ENCODE results near the gene REL. TPM values are rescaled to one million over a fixed set of nuclear protein-coding genes. Genes with fewer than 3 reads are reported as not detected.

REL gene
- total and polyA plus RNA-seq, 9 of the 15 experiments (the other 6 are each of a cell fraction or from before 2014, with no cell fraction given) = 0.63 to 8.6 (median 6.3) TPM

DNA sequence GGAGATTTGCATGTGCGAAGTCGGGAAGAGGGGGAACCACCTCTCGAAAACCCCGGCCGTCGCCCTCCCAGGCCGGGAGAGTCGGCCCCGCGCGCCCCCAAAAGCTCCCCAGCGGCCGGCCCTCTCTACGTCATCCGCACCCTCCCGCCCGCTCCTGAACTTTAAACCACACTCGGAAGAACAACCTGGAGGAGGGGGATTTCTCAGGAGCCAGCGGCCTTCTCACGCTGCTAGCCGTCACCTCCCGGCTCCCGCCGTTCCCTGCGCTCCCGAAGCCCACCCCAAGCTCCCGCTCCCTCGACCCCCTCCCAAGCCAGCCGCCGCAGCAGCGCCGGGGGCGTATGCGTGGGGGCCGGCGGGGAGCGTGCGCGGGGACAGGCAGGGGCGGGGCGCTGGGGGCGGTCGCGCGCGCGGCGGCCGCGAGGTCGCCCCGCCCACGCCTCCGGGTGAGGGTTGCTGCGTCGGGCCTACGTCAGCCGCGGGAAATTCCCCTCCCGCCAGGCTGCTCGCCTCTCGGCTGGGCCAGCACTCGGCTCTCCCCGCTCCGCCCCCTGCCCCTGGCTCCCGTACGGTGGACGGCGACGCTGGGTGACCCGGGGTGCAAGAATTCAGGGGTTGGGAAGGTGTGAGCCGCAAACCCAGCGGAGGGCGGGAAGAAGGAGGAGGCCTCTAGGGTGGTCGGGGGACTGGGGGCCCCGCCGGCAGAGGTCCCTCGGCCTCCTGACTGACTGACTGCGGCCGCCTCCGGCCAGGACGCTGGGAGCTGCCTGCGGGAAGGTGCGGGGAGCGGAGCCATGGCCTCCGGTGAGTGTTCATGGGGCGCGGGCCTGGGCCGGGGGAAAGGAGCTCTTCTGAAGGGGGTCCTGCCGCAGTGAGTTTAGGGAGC is at the start of gene REL (continued):
- TF ChIP-seq HOMEZ (CRISPR knock-in tag; IDR thresholded peaks at IDR 0.05) = no peak
- TF ChIP-seq MECOM (CRISPR knock-in tag; IDR thresholded peaks at IDR 0.05) = no peak
- TF ChIP-seq ZEB2 (IDR thresholded peaks at IDR 0.05) = no peak
- peak; percentile 21; the same call in 1 of the 2 replicates for TF ChIP-seq NCOA1 (IDR thresholded peaks at IDR 0.05; ENCODE audit: low read depth)
- no peak for TF ChIP-seq ZNF436 (CRISPR knock-in tag; IDR thresholded peaks at IDR 0.05)
- TF ChIP-seq PHF20 (IDR thresholded peaks at IDR 0.05; ENCODE audit: partially characterized antibody) = peak; percentile 60
- peak; percentile 89 for TF ChIP-seq RB1 (IDR thresholded peaks at IDR 0.05; ENCODE audit: low read depth)
- TF ChIP-seq ZNF354B (CRISPR knock-in tag; IDR thresholded peaks at IDR 0.05) = no peak
- TF ChIP-seq, protein P1, sequence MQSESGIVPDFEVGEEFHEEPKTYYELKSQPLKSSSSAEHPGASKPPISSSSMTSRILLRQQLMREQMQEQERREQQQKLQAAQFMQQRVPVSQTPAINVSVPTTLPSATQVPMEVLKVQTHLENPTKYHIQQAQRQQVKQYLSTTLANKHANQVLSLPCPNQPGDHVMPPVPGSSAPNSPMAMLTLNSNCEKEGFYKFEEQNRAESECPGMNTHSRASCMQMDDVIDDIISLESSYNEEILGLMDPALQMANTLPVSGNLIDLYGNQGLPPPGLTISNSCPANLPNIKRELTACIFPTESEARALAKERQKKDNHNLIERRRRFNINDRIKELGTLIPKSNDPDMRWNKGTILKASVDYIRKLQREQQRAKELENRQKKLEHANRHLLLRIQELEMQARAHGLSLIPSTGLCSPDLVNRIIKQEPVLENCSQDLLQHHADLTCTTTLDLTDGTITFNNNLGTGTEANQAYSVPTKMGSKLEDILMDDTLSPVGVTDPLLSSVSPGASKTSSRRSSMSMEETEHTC (IDR thresholded peaks at IDR 0.05) = no peak
- no peak for TF ChIP-seq BRD4 (IDR thresholded peaks at IDR 0.05)
- no peak for TF ChIP-seq PTBP1 (IDR thresholded peaks at IDR 0.05; ENCODE audit: low read depth, low read length)
- TF ChIP-seq, protein P2, sequence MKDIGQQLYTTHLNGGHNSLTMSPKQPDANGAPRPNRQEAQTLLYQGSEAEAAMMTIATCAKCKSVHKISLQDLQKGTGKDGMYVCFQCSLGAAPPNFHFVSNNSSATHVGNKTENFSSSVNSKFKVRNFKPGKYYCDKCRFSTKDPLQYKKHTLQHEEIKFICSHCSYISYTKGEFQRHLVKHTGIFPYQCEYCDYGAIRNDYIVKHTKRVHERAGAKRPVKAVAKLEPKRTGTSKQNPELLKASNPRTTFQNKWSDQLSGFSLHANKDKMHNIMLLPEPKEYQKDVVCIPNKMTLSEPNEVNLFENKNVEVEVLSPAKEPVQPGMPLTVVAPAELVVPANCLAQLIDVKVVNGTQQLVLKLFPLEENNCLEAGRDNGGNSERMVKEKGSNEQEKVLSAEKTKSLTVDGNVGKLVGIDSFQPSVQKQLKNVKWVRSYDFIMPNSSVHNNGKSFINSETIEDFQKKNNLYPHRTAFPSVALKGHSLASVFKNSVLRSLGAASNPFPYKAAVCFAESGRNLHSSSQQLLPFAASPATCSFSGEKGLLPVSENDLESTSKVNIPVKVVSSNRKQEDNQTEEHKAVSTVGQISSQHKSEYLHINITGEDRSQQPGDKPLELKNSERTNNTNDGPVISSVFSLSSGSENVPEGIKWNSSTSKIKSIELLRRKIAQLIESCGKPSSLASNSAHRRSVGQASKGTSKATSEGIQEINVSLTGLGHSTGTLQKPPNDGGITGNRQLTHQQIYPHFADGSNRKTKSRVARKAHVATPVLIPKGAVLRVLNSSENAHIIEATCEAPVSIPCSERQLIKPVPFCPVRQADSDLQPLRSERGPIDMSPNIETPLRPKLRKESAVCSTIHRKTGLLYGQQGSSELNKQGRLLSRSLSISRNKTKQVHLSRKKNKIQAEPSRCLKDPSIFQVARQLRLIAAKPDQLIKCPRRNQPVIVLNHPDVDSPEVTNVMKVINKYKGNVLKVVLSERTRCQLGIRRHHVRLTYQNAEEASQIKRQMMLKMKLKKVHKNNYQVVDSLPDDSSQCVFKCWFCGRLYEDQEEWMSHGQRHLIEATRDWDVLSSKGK (CRISPR knock-in tag; IDR thresholded peaks at IDR 0.05) = no peak
- TF ChIP-seq TEAD2 (tag; IDR thresholded peaks at IDR 0.05) = no peak
- TF ChIP-seq PCBP2 (IDR thresholded peaks at IDR 0.05; ENCODE audit: low read depth, low read length, poor library complexity, severe bottlenecking) = no peak
- peak; percentile 12; the same call in 1 of the 2 replicates for TF ChIP-seq MXI1 (IDR thresholded peaks at IDR 0.05; ENCODE audit: low read depth, low read length)
- TF ChIP-seq HCFC1 (IDR thresholded peaks at IDR 0.05; ENCODE audit: low read depth, low read length) = peak; percentile 24
- 0 out of 2 replicates have a peak, but pooled peaks have one; percentile 1 for TF ChIP-seq NFE2 (IDR thresholded peaks at IDR 0.05; ENCODE audit: low read depth)
- no peak for TF ChIP-seq ARID1B (IDR thresholded peaks at IDR 0.05)
- TF ChIP-seq ZNF3 (CRISPR knock-in tag; IDR thresholded peaks at IDR 0.05) = no peak
- TF ChIP-seq HLTF (IDR thresholded peaks at IDR 0.05) = no peak
- no peak for TF ChIP-seq SLC30A9 (CRISPR knock-in tag; IDR thresholded peaks at IDR 0.05)
- no peak for TF ChIP-seq ZNF274 (IDR thresholded peaks at IDR 0.05; ENCODE audit: borderline replicate concordance, low read depth, low read length)
- TF ChIP-seq EZH2 (IDR thresholded peaks at IDR 0.05; ENCODE audit: borderline replicate concordance, low read depth, low read length) = no peak
- TF ChIP-seq PHTF2 (CRISPR knock-in tag; IDR thresholded peaks at IDR 0.05) = no peak
- no peak for TF ChIP-seq RBM14 (IDR thresholded peaks at IDR 0.05; ENCODE audit: borderline replicate concordance, insufficient read depth, low read depth, low read length)
